SU-DHL-6 (cell line): Measurements from ENCODE around the gene TMEM86B.

ENCODE experiments used
- CTCF ChIP-seq: fragments of 200-600 bp; sonication (generic); IDR thresholded peaks from one replicate; pipeline ENCODE4 v1.5.1; 2017; ENCODE audit warnings: antibody characterized with exemption, mild to moderate bottlenecking, low read length, moderate library complexity; ENCODE audit not compliant: insufficient read depth, poor library complexity, severe bottlenecking
- EZH2phosphoT487 ChIP-seq: fragments of 200-600 bp; sonication (generic), shearing (Covaris generic); conservative IDR thresholded peaks from 2 replicates; pipeline ENCODE4 v1.6.1; 2018; ENCODE audit warnings: mild to moderate bottlenecking, antibody characterized with exemption, low read length, moderate library complexity, mixed read lengths

GRCh38 chr19:55270172-55270942 is 41.8 kb upstream of the TMEM86B start:
- TF ChIP-seq CTCF (no peak), EZH2phosphoT487 (no peak)
